HepG2 (cell line): ENCODE data around the gene TIMM17A. TPM values are rescaled to one million over a fixed set of nuclear protein-coding genes. Genes with fewer than 3 reads are reported as not detected.

Source experiments
- ATAC-seq: fragments of 200-7000 bp; cut with Tn5 transposase; 3 replicates; pipeline ENCODE4 v1.9.1; 2020; ENCODE audit warnings: mild to moderate bottlenecking, moderate library complexity
- BruUV-seq: library from RNA; stranded (reverse); fragments of 400-500 nt; replicated peaks from 2 replicates; lab custom pipeline; 2021; lab: Mats Ljungman, UMichigan
- CTCF ChIA-PET: fragments of 300-600 bp; formaldehyde crosslinking; extraction: SDS; loops from one replicate; lab custom pipeline; 2021; ENCODE audit warnings: low total read pairs, inconsistent platforms, low intra/inter-chr PET ratio; lab: Yijun Ruan, JAX
- POLR2A ChIA-PET: fragments of 350-600 bp; sonication (Branson Sonifier 250); formaldehyde crosslinking; loops from one replicate; lab custom pipeline; 2020; ENCODE audit warnings: antibody characterized with exemption, inconsistent platforms; lab: Yijun Ruan, JAX
- DNase-seq: peaks from one replicate; pipeline ENCODE4 v3.0.0-alpha.2; 2015; ENCODE audit warnings: low spot score
- FAIRE-seq: peaks from 3 replicates; lab custom pipeline; 2011; peaks lifted over from hg19 to GRCh38; lab: Jason Lieb, UNC
- H2AFZ ChIP-seq: one replicate; pipeline ENCODE4 v1.6.1; 2011; ENCODE audit warnings: low read length, inconsistent platforms
- H3K27ac ChIP-seq: fragments of 300-600 bp; 3 replicates; pipeline ENCODE4 v1.8.0; 2011; ENCODE audit warnings: mixed run types, mild to moderate bottlenecking, mixed read lengths, low read length, inconsistent platforms; ENCODE audit not compliant: insufficient read depth; ENCODE audit errors: extremely low read length
- H3K27me3 ChIP-seq, 2 experiments: fragments of 200-600 bp in 1 of 2; 2 replicates in 1 of 2; 3 replicates in 1 of 2; pipeline versions ENCODE4 v1.6.0 to v1.8.0; 2011; ENCODE audit warnings: low read length in 2 of 2, mild to moderate bottlenecking in 2 of 2, moderate library complexity in 2 of 2, inconsistent platforms in 1 of 2; ENCODE audit not compliant: insufficient read depth in 2 of 2, control insufficient read depth in 1 of 2
- H3K36me3 ChIP-seq, 2 experiments: fragments of 200-600 bp in 1 of 2; replicated peaks in 1 of 2; 2 replicates in 1 of 2; 3 replicates in 1 of 2; pipeline versions ENCODE4 v1.5.1 to v1.8.0; 2011; ENCODE audit warnings: low read length in 2 of 2, inconsistent platforms in 1 of 2; ENCODE audit not compliant: insufficient read depth in 2 of 2, control insufficient read depth in 1 of 2
- H3K4me1 ChIP-seq: 2 replicates; pipeline ENCODE4 v1.5.1; 2012; ENCODE audit warnings: low read length, inconsistent platforms; ENCODE audit not compliant: insufficient read depth
- H3K4me2 ChIP-seq: 2 replicates; pipeline ENCODE4 v1.6.0; 2011; ENCODE audit warnings: low read depth, low read length, inconsistent platforms
- H3K4me3 ChIP-seq, 3 experiments: fragments of 200-600 bp in 1 of 3; sonication (generic), shearing (Covaris generic) in 1 of 3; replicated peaks in 1 of 3; 2 replicates each; pipeline ENCODE4 v1.5.1; 2011 to 2016; ENCODE audit warnings: low read length in 3 of 3, inconsistent platforms in 2 of 3, low read depth in 2 of 3, mild to moderate bottlenecking in 2 of 3, control low read depth in 1 of 3, mixed read lengths in 1 of 3; ENCODE audit not compliant: insufficient read depth in 1 of 3
- H3K79me2 ChIP-seq: one replicate; pipeline ENCODE4 v1.6.1; 2011; ENCODE audit warnings: low read length, inconsistent platforms; ENCODE audit not compliant: insufficient read depth
- H3K9ac ChIP-seq: 2 replicates; pipeline ENCODE4 v1.6.0; 2011; ENCODE audit warnings: mild to moderate bottlenecking, low read depth, low read length, inconsistent platforms; ENCODE audit not compliant: insufficient read depth
- H3K9me3 ChIP-seq: 2 replicates; pipeline ENCODE4 v1.5.1; 2012; ENCODE audit warnings: mild to moderate bottlenecking, low read length
- H4K20me1 ChIP-seq: 2 replicates; pipeline ENCODE4 v1.6.0; 2011; ENCODE audit warnings: inconsistent platforms, mild to moderate bottlenecking, low read length, moderate library complexity; ENCODE audit not compliant: insufficient read depth
- CREM ChIP-seq, 2 experiments: sonication (generic) in 1 of 2; formaldehyde crosslinking in 1 of 2; IDR thresholded peaks; 2 replicates each; pipeline versions ENCODE4 v1.4.0 to v1.6.1; 2016 to 2020; ENCODE audit warnings: antibody characterized with exemption in 1 of 2, mild to moderate bottlenecking in 1 of 2, missing genetic modification reagents in 1 of 2
- HDAC1 ChIP-seq: sonication (generic); formaldehyde crosslinking; IDR thresholded peaks from 2 replicates; pipeline ENCODE4 v1.5.1; 2020; ENCODE audit warnings: mild to moderate bottlenecking, missing genetic modification reagents
- MED8 ChIP-seq: sonication (generic); formaldehyde crosslinking; IDR thresholded peaks from 2 replicates; pipeline ENCODE4 v1.8.1; 2023; ENCODE audit warnings: mild to moderate bottlenecking, missing genetic modification reagents; ENCODE audit not compliant: insufficient replicate concordance
- NFYC ChIP-seq: IDR thresholded peaks from 2 replicates; pipeline ENCODE4 v1.6.1; 2016; ENCODE audit warnings: missing genetic modification reagents, missing compliant biosample characterization
- PRMT3 ChIP-seq: sonication (generic); formaldehyde crosslinking; IDR thresholded peaks from 2 replicates; pipeline ENCODE4 v1.8.1; 2022; ENCODE audit warnings: low read depth, mild to moderate bottlenecking, moderate library complexity, missing genetic modification reagents, borderline replicate concordance
- SAP130 ChIP-seq: IDR thresholded peaks from 2 replicates; pipeline ENCODE4 v1.6.1; 2016; ENCODE audit warnings: low read depth
- TCF7 ChIP-seq: sonication (generic); IDR thresholded peaks from 2 replicates; pipeline ENCODE4 v1.6.1; 2016; ENCODE audit warnings: antibody characterized with exemption, low read depth
- ZNF484 ChIP-seq: sonication (generic); formaldehyde crosslinking; IDR thresholded peaks from 2 replicates; pipeline ENCODE4 v1.5.1; 2020; ENCODE audit warnings: mild to moderate bottlenecking, low read depth, missing genetic modification reagents, borderline replicate concordance
- ZNF543 ChIP-seq: sonication (generic); formaldehyde crosslinking; IDR thresholded peaks from 2 replicates; pipeline ENCODE4 v1.4.0; 2020; ENCODE audit warnings: mild to moderate bottlenecking, missing genetic modification reagents
- ZNF724P ChIP-seq: sonication (generic); formaldehyde crosslinking; IDR thresholded peaks from 2 replicates; pipeline ENCODE4 v1.8.0; 2022; ENCODE audit warnings: missing genetic modification reagents, borderline replicate concordance
- WGBS: methylation state at CpG from one replicate; pipeline ENCODE4 v1.1.6; 2017; ENCODE audit warnings: low lambda C conversion rate; 5-methylcytosine and 5-hydroxymethylcytosine counted together
- in situ Hi-C: cut with HindIII; loops from 2 replicates; pipeline ENCODE4 v1.10.0; 2017; ENCODE audit warnings: low pct_unique_long_range_greater_than_20kb; ENCODE audit not compliant: extremely low pct_ligation_motif_present
- intact Hi-C: fragments of 100-400 bp; cut with micrococcal nuclease; formaldehyde crosslinking; loops from one replicate; pipeline ENCODE4 v1.10.0; 2022; ENCODE audit not compliant: unreplicated experiment
- polyA plus RNA-seq, 8 experiments: library from polyadenylated mRNA; depleted of rRNA in 3 of 8; stranded (reverse) in 7 of 8; unstranded in 1 of 8; fragments of >200 nt; fragmentation: Illumina TruSeq in 4 of 8; extraction: Trizol in 4 of 8; gene quantifications; 2 replicates each; pipeline versions ENCODE4 v1.2.1 to v1.2.3, GENCODE V29; 2011 to 2016; ENCODE audit warnings: low read depth in 4 of 8, missing spikeins in 1 of 8, mixed read lengths in 1 of 8; ENCODE audit not compliant: insufficient read depth in 1 of 8
- total RNA-seq, 5 experiments: library from RNA; depleted of rRNA; stranded (reverse); fragments of >200 nt; fragmentation: Illumina TruSeq; extraction: Trizol; gene quantifications; 2 replicates each; pipeline ENCODE4 v1.2.3, GENCODE V29; 2016; ENCODE audit warnings: low read depth in 1 of 5

TIMM17A gene
- total and polyA plus RNA-seq, 2 of the 13 experiments (the other 11 are each of a cell fraction or from before 2014, with no cell fraction given): 50.8 to 97.8 TPM

DNA sequence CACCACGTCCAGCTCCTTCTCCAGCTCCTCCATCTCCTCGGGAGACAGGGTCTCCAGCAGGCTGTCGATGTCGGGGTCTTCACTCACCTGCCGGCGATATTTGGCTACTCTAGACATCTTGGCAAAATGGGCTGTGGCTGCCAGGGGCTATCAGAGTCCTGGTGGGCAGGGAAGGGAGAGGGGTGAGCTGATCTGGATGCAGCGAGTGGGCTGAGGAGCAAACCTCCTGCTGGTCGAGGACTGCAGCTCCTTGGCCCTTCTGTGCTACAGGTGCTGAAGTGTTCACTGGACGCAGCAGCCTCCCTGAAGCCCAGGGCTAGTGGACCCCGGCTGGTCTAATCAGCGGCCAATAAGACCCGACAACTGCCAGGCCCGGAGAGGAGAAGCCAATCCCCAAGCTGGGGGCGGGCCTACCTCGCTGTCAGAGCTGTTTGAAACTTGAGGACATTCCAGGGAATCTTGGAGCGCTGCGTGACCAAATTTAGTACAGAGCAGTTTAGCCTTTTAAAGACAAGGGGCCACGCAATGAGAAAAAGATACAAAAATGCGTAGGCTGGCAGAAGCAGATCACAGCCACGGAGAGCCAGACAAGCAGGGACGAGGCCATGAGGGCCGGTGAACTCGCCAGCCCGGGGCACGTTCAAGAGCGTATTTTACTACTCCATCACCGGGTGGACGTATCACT is 8.9 kb upstream of the TIMM17A start, which contains the start of gene LMOD1 (continued):
- TF ChIP-seq ZNF484 (CRISPR knock-in tag) (no peak), SAP130 (CRISPR knock-in tag) (peak; percentile 36; the same call in 1 of the 2 replicates), TCF7 (no peak), NFYC (CRISPR knock-in tag) (peak; percentile 75), HDAC1 (CRISPR knock-in tag) (no peak), MED8 (CRISPR knock-in tag) (no peak), ZNF543 (CRISPR knock-in tag) (peak; percentile 90; the same call in 1 of the 2 replicates), ZNF724P (CRISPR knock-in tag) (no peak)

DNA sequence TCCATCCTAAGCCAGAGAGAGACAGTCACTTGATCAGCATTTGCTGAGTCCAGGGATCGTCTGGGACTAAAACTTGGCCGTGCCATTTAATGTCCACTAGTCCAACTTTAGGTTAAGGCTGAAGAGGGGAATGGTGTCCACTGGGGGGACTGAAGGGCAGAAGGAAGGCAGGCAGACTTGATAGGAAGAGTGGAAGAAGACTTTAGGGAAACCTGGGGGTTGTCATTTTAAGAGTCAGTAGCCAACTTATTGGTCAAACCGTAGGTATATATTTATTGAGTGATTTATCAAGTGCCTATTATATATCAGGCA is 7.7 kb upstream of the TIMM17A start:
- Histone ChIP-seq H3K9ac (no peak overlapping the region), H3K9me3 (no peaks in the 10 kb centered on the region), H3K27ac (no peak overlapping the region), H3K4me3 (no peak overlapping the region), H3K27me3 (peaks cover 1 to 41% of the 10 kb centered on the region in 2 experiments; a peak in 3 of 5 replicates), H3K4me2 (peak overlapping the region; percentile 20; the same call in 1 of the 2 replicates), H3K36me3 (no peaks in the 10 kb centered on the region), H2AFZ (no peak overlapping the region), H4K20me1 (no peaks in the 10 kb centered on the region), H3K79me2 (no peaks in the 10 kb centered on the region), H3K4me1 (peaks cover 22% of the 10 kb centered on the region)
- in situ Hi-C loops: no loop called here
- ChIA-PET CTCF (no interaction called here), POLR2A (no interaction called here)
- no TSS peak for BruUV-seq
- WGBS: 2% methylated on average over 3 of the region's 3 CpGs
- DNase-seq: no peak
- TF ChIP-seq PRMT3 (CRISPR knock-in tag) (no peak), CREM (IDR thresholded peaks at IDR 0.05) (no peak), CREM (CRISPR knock-in tag; IDR thresholded peaks at IDR 0.05) (no peak)
- intact Hi-C loops: no loop called here
- no peak for FAIRE-seq
- peak; percentile 40 for ATAC-seq
